CD4-positive, alpha-beta T cell treated with Interleukin-2 at 100 ng/mL for 4 hours (primary cell): ENCODE results near the gene MRTO4.
"Not testable (repeated sequence)": the region's sequence is repeated elsewhere in the genome, so short reads cannot be mapped to it uniquely, and the experiment has no call there.

ENCODE experiments used
- DNase-seq: peaks from one replicate; pipeline ENCODE4 v3.0.0-alpha.2; 2020; ENCODE audit warnings: low spot score

MRTO4 gene

DNA sequence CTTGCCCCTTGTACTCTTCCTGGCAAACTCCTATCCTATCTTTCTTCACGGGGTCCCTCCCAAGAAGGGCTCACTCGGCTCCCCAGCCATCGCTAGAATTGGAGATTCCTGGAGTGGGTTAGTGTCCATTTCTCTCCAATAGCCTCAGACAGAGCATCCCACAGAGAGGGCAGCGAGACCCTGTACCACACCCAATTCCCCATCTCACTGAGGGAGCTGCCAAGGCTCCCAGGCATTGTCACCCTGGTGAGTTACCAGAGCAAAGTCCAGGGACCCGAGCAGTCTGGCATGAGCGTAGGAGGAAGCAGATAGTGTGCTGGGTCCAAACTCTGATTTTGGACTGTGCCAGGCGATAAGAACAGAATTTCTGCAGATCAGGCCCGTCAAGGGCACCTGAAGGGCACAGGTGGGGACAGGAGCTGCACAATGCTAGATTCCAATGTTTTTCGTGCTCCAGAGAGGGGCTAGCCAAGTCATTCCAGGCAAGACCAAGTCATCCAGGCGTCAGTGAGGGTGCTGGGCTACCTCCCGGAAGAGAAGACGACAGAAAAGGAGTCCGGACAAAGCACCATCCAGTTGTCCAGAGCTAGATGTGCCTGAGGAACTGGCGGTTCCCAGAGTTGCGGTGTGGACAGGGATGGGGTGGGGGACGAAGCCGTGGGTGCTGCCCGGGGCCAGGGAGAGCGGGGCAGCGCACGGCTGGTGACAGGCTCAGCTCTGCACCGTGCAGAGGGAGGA lies 21.7 kb downstream of the MRTO4 start:
- no peak for DNase-seq

DNA sequence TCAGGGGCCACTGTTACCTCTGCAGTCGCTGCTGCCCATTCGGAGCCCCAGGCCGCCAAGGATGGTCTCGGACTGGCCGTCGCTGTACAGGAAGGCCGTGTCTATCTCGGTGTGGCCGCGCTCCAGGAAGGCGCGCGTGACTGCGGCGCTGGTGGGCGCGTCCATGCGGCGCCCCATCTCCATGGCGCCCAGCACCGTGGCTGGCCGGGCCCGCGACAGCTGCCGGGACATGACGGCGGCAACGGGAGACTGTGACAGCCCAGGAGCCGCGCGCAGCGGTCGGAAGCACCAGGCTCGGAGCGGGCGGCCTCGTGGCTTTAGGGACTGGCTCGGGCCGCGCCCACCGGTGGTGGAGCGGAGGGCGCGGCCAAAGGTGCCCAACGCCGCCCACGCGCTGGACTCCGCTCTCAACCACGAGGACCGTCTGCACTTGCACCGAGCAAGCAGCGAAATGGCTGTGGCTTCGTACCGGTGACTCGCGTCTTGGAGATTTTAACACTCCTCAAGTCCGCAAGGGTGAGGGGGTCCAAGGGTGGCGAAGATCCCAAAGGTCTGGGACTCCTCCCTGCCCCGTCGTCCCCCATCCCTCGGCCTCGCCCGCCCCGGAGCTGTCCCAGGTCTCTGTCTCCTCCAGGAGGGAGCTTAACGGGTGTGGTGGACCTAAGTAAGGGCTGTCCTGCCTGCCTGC lies 22.4 kb downstream of the MRTO4 start:
- not testable (repeated sequence) for DNase-seq

DNA sequence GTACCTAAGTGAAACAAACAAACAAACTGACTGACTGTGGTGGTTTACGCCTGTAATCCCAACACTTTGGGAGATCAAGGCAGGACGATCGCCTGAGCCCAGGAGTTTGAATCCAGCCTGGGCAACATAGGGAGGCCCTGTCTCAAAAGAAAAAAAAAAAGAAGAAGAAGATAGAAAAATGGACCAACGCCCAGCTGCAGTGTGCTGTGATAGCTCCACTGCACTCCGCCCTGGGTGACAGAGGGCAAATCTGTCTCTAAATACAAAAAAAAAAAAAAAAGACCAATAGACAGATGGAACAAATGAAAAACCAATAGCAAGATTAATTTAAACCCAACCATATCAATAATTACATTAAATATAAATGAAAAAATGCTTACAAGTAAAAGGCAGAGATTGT lies 23.0 kb downstream of the MRTO4 start:
- DNase-seq = no peak

GRCh38 chr1:19283891-19284290 lies 32.3 kb downstream of the MRTO4 start:
- no peak for DNase-seq

GRCh38 chr1:19284881-19285280 lies 33.3 kb downstream of the MRTO4 start:
- DNase-seq = no peak

GRCh38 chr1:19285366-19285765 lies 33.8 kb downstream of the MRTO4 start:
- not testable (repeated sequence) for DNase-seq

- DNase-seq = not testable (repeated sequence)
Observed at GRCh38 chr1:19285807-19286206, 34.2 kb downstream of the MRTO4 start.

- no peak for DNase-seq
Observed at GRCh38 chr1:19287436-19288185, 36.0 kb downstream of the MRTO4 start.

DNA sequence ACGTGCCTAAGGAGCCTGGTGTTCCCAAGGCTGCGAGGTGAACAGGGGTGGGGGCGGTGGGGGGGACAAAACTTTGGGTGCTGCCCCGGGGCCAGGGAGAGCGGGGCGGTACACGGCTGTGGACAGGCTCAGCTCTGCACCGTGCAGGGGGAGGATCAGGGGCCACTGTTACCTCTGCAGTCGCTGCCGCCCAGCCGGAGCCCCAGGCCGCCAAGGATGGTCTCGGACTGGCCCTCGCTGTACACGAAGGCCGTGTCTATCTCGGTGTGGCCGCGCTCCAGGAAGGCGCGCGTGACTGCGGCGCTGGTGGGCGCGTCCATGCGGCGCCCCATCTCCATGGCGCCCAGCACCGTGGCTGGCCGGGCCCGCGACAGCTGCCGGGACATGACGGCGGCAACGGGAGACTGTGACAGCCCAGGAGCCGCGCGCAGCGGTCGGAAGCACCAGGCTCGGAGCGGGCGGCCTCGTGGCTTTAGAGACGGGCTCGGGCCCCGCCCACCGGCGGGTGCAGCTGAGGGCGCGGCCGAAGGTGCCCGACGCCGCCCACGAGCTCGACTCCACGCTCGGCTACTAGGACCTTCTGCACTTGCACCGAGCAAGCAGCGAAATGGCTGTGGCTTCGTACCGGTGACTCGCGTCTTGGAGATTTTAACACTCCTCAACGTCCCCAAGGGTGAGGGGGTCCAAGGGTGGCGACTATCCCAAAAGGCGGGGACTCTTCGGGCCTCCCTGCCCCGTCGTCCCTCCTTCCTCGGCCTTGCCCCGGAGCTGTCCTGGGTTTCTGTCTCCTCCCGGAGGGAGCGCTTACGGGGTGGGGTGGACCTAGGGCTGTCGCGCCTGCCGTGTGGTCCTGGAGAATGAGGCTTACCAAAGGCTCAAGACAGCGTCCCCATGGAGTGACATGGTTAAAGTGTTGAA lies 37.0 kb downstream of the MRTO4 start, which contains the start of gene AKR7A3:
Gene AKR7A3, minus strand, starts transcription at position 447 of the 918 bp plus-strand sequence. Its CDS starts 61 bp downstream, at position 386.
- DNase-seq = peak; percentile 58

DNA sequence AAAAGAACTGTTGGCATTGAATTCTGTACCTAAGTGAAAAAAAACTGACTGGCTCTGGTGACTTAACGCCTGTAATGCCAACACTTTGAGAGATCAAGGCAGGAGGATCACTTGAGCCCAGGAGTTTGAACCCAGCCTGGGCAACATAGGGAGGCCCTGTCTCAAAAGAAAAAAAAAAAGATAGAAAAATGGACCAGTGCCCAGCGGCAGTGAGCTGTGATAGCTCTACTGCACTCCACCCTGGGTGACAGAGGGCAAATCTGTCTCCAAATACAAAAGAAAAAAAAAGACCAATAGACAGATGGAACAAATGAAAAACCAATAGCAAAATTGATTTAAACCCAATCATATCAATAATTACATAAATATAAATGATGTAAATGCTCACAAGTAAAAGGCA lies 37.6 kb downstream of the MRTO4 start:
- no peak for DNase-seq

DNA sequence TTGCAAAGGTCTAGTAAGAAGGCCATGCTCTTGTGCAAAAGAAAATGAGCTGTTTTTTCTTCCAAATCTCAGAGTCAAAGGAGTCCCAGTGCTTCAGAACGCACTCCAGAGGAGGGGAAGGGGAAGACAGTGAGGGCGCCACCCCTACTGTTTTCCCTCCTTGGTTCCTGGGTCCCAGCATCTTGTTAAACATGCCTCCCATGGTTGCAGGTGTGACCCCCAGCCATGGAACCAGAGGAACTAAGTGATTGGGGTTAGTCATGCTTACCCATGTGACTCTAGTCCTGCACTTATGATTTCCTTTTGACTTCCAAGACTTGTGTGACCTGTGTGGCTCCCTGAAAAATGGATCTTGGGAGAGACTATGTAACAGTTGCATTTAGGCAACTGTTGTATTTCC lies 43.0 kb downstream of the MRTO4 start:
- DNase-seq = no peak

- no peak for DNase-seq
Observed at GRCh38 chr1:19300211-19300610, 48.6 kb downstream of the MRTO4 start.

DNA sequence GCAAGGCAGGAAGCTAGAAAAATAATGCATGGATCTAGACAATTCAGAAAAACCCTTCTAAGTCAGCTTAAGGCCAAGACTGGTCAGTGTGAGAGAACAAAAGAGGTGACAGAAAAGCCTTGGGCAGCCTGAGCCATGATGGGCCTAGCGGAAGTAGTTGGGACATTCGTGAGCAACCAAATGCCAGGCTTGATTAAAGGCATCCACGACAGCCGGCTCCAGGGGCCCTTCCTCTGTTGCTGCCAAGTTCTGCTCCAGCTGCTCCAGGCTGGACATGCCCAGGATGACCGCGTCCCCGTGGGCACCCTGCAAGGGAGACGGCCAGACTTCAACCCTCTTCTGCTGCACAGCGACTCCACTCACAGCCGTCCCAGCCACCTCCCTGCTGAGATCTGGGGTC lies 52.5 kb downstream of the MRTO4 start:
- DNase-seq = not testable (repeated sequence)

DNA sequence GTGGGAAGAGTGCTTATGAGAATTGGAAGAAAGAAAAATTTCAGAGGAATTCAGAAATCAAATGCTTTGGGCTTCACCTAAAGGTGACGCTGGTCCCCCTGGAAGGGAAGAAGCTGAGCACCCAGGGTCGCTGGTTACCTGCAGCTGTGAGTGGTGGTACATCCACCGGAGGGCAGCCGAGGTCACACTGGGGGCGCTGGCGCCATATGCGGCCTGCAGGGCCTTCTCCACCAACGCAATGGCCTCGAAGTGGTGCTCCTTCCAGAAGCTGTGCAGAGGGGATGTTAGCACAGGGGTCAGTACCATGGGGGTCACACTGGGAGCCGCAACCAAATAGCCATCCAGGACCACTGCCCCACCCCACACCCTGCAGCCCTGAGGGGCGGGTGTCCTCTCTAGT lies 54.3 kb downstream of the MRTO4 start:
- no peak for DNase-seq

GRCh38 chr1:19306941-19307340 lies 55.3 kb downstream of the MRTO4 start:
- DNase-seq = no peak

GRCh38 chr1:19307794-19308508 lies 56.3 kb downstream of the MRTO4 start:
- DNase-seq = no peak

- no peak for DNase-seq
Observed at GRCh38 chr1:19308509-19308907, 56.9 kb downstream of the MRTO4 start.

- DNase-seq = no peak
Observed at GRCh38 chr1:19309123-19309813, 57.7 kb downstream of the MRTO4 start.
